ENCODE results near the gene ZMYM1. TPM values are rescaled to one million over a fixed set of nuclear protein-coding genes. Genes with fewer than 3 reads are reported as not detected.
A peak's percentile ranks its signal among the peaks of the same experiment; 100 is the strongest.
"Not testable (repeated sequence)": the region's sequence is repeated elsewhere in the genome, so short reads cannot be mapped to it uniquely, and the experiment has no call there.

The ZMYM1 gene
- total RNA-seq, 1 experiment from 2014 or later: 29.4 TPM

GRCh38 chr1:35073265-35073811 is 5.8 kb upstream of the ZMYM1 start:
- WGBS (ENCODE audit: extremely low coverage, insufficient read length, low lambda C conversion rate): no CpG with 5 or more reads among the region's 1 CpG
- Mint-ChIP-seq H3K36me3 (ENCODE audit: insufficient read depth in 1 of 3, low read depth in 3 of 3) (no peaks in the 10 kb centered on the region), H3K27ac (peak overlapping the region; percentile 18 to 81 (median 57); a peak in 3 of 7 replicates), H3K9me3 (peaks cover 8 to 9% of the 10 kb centered on the region in 2 experiments; a peak in 4 of 5 replicates), H3K4me3 (no peak overlapping the region), H3K4me1 (peaks cover 6 to 7% of the 10 kb centered on the region in 2 experiments), H3K27me3 (ENCODE audit: low read depth) (peaks cover 11% of the 10 kb centered on the region)
- Histone ChIP-seq H2BK15ac (ENCODE audit: low read depth, low read length) (no peak overlapping the region), H3K23me2 (ENCODE audit: insufficient read length, low read depth, low read length, poor library complexity, severe bottlenecking) (no peaks in the 10 kb centered on the region), H3K4me2 (ENCODE audit: insufficient read depth, insufficient read length, low read length) (no peak overlapping the region), H3K18ac (ENCODE audit: insufficient read length, low read depth, low read length) (no peak overlapping the region), H3T11ph (ENCODE audit: low read length) (no peak overlapping the region), H3K79me2 (ENCODE audit: insufficient read depth, low read length) (no peaks in the 10 kb centered on the region), H3K27ac (ENCODE audit: insufficient read length, low read depth, low read length) (no peak overlapping the region), H3K14ac (ENCODE audit: insufficient read depth, low read length) (no peak overlapping the region), H3K4ac (ENCODE audit: low read depth, low read length) (no peak overlapping the region), H4K8ac (replicated peaks; ENCODE audit: insufficient read length, low read depth, low read length) (no peak overlapping the region), H2BK5ac (ENCODE audit: insufficient read length, low read length) (no peak overlapping the region), H2BK20ac (ENCODE audit: low read depth, low read length, poor library complexity, severe bottlenecking) (no peak overlapping the region), H3K23ac (ENCODE audit: insufficient read length, low read depth, low read length) (no peak overlapping the region), H4K91ac (ENCODE audit: insufficient read length, low read depth, low read length) (no peak overlapping the region), H2AK5ac (ENCODE audit: insufficient read length, low read length) (no peak overlapping the region), H2AFZ (ENCODE audit: low read length) (no peak overlapping the region), H4K5ac (ENCODE audit: insufficient read length, low read depth, low read length) (no peak overlapping the region), H3K27me3 (ENCODE audit: insufficient read depth, low read length) (no peaks in the 10 kb centered on the region), H3K79me1 (ENCODE audit: insufficient read depth, low read depth, low read length, poor library complexity, severe bottlenecking) (no peaks in the 10 kb centered on the region), H3K4me1 (ENCODE audit: insufficient read depth, low read length) (no peaks in the 10 kb centered on the region), H2BK12ac (ENCODE audit: insufficient read length, low read depth, low read length) (no peak overlapping the region), H4K20me1 (ENCODE audit: control insufficient read depth, insufficient read depth, insufficient read length) (no peaks in the 10 kb centered on the region), H3K9me3 (ENCODE audit: control insufficient read depth, low read depth, low read length) (no peaks in the 10 kb centered on the region), H3K56ac (ENCODE audit: insufficient read length, low read depth, low read length) (no peak overlapping the region), H2BK120ac (ENCODE audit: low read depth, low read length, poor library complexity, severe bottlenecking) (no peak overlapping the region), H3K9ac (ENCODE audit: extremely low read depth, insufficient read length, low read length) (no peak overlapping the region)
- TF ChIP-seq, protein P1, sequence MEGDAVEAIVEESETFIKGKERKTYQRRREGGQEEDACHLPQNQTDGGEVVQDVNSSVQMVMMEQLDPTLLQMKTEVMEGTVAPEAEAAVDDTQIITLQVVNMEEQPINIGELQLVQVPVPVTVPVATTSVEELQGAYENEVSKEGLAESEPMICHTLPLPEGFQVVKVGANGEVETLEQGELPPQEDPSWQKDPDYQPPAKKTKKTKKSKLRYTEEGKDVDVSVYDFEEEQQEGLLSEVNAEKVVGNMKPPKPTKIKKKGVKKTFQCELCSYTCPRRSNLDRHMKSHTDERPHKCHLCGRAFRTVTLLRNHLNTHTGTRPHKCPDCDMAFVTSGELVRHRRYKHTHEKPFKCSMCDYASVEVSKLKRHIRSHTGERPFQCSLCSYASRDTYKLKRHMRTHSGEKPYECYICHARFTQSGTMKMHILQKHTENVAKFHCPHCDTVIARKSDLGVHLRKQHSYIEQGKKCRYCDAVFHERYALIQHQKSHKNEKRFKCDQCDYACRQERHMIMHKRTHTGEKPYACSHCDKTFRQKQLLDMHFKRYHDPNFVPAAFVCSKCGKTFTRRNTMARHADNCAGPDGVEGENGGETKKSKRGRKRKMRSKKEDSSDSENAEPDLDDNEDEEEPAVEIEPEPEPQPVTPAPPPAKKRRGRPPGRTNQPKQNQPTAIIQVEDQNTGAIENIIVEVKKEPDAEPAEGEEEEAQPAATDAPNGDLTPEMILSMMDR (conservative IDR thresholded peaks at IDR 0.05): no peak
- no peak for DNase-seq

GRCh38 chr1:35076426-35076825 is 2.8 kb upstream of the ZMYM1 start:
- not testable (repeated sequence) for H2BK15ac ChIP-seq (ENCODE audit: low read depth, low read length); H3K4ac ChIP-seq (ENCODE audit: low read depth, low read length); H4K20me1 ChIP-seq (ENCODE audit: control insufficient read depth, insufficient read depth, insufficient read length); H3K27ac ChIP-seq (ENCODE audit: insufficient read length, low read depth, low read length); H2BK120ac ChIP-seq (ENCODE audit: low read depth, low read length, poor library complexity, severe bottlenecking); H4K91ac ChIP-seq (ENCODE audit: insufficient read length, low read depth, low read length); H3K23me2 ChIP-seq (ENCODE audit: insufficient read length, low read depth, low read length, poor library complexity, severe bottlenecking); H4K8ac ChIP-seq (replicated peaks; ENCODE audit: insufficient read length, low read depth, low read length); H4K5ac ChIP-seq (ENCODE audit: insufficient read length, low read depth, low read length); H3T11ph ChIP-seq (ENCODE audit: low read length); H3K4me2 ChIP-seq (ENCODE audit: insufficient read depth, insufficient read length, low read length); H3K9me3 ChIP-seq (ENCODE audit: control insufficient read depth, low read depth, low read length); H2BK20ac ChIP-seq (ENCODE audit: low read depth, low read length, poor library complexity, severe bottlenecking); H3K4me3 Mint-ChIP-seq; DNase-seq; H3K9ac ChIP-seq (ENCODE audit: extremely low read depth, insufficient read length, low read length); H2BK12ac ChIP-seq (ENCODE audit: insufficient read length, low read depth, low read length); H3K36me3 Mint-ChIP-seq (ENCODE audit: insufficient read depth in 1 of 3, low read depth in 3 of 3); H3K27me3 ChIP-seq (ENCODE audit: insufficient read depth, low read length); H3K56ac ChIP-seq (ENCODE audit: insufficient read length, low read depth, low read length); H3K9me3 Mint-ChIP-seq; H3K23ac ChIP-seq (ENCODE audit: insufficient read length, low read depth, low read length); H3K27ac Mint-ChIP-seq; H3K18ac ChIP-seq (ENCODE audit: insufficient read length, low read depth, low read length); H2AK5ac ChIP-seq (ENCODE audit: insufficient read length, low read length); H3K79me2 ChIP-seq (ENCODE audit: insufficient read depth, low read length); H3K14ac ChIP-seq (ENCODE audit: insufficient read depth, low read length); H2AFZ ChIP-seq (ENCODE audit: low read length); H3K4me1 ChIP-seq (ENCODE audit: insufficient read depth, low read length); H2BK5ac ChIP-seq (ENCODE audit: insufficient read length, low read length)
- no CpG with 5 or more reads among the region's 8 CpGs for WGBS (ENCODE audit: extremely low coverage, insufficient read length, low lambda C conversion rate)
- H3K79me1 ChIP-seq (ENCODE audit: insufficient read depth, low read depth, low read length, poor library complexity, severe bottlenecking): peaks cover 12% of the 10 kb centered on the region
- H3K4me1 Mint-ChIP-seq: peaks cover 22 to 26% of the 10 kb centered on the region in 2 experiments
- peaks cover 11% of the 10 kb centered on the region for H3K27me3 Mint-ChIP-seq (ENCODE audit: low read depth)
